AG08395 (cell line): ENCODE measurements around the gene LUZP2.

Source experiments
- DNase-seq: peaks from one replicate; pipeline ENCODE4 v3.0.0; 2012; ENCODE audit warnings: mixed read lengths, low spot score

The LUZP2 gene

GRCh38 chr11:24635588-24636290 is 138.9 kb downstream of the LUZP2 start:
- DNase-seq = no peak

GRCh38 chr11:24636291-24636629 is 139.4 kb downstream of the LUZP2 start:
- no peak for DNase-seq

GRCh38 chr11:24637520-24637919 is 140.7 kb downstream of the LUZP2 start:
- DNase-seq = no peak

GRCh38 chr11:24642648-24643047 is 145.8 kb downstream of the LUZP2 start:
- no peak for DNase-seq

- no peak for DNase-seq
Measured at GRCh38 chr11:24645563-24645962, 148.7 kb downstream of the LUZP2 start.

- DNase-seq = no peak
Measured at GRCh38 chr11:24651873-24652272, 155.0 kb downstream of the LUZP2 start.

GRCh38 chr11:24653901-24654300 is 157.0 kb downstream of the LUZP2 start:
- no peak for DNase-seq

GRCh38 chr11:24661331-24661730 is 164.5 kb downstream of the LUZP2 start:
- DNase-seq = no peak

- no peak for DNase-seq
Measured at GRCh38 chr11:24664399-24664798, 167.5 kb downstream of the LUZP2 start.

- no peak for DNase-seq
Measured at GRCh38 chr11:24667353-24667968, 170.6 kb downstream of the LUZP2 start.

- no peak for DNase-seq
Measured at GRCh38 chr11:24678703-24679348, 182.0 kb downstream of the LUZP2 start.

GRCh38 chr11:24679821-24680351 is 183.0 kb downstream of the LUZP2 start:
- no peak for DNase-seq

GRCh38 chr11:24683583-24683982 is 186.7 kb downstream of the LUZP2 start:
- DNase-seq = no peak

- DNase-seq = no peak
Measured at GRCh38 chr11:24685821-24686220, 189.0 kb downstream of the LUZP2 start.

GRCh38 chr11:24687531-24688147 is 190.8 kb downstream of the LUZP2 start:
- DNase-seq = no peak

- no peak for DNase-seq
Measured at GRCh38 chr11:24688981-24689380, 192.1 kb downstream of the LUZP2 start.

GRCh38 chr11:24697522-24698111 is 200.8 kb downstream of the LUZP2 start:
- DNase-seq = no peak

GRCh38 chr11:24704716-24705115 is 207.9 kb downstream of the LUZP2 start:
- no peak for DNase-seq

- DNase-seq = no peak
Measured at GRCh38 chr11:24705474-24705873, 208.6 kb downstream of the LUZP2 start.

GRCh38 chr11:24708616-24709015 is 211.8 kb downstream of the LUZP2 start:
- DNase-seq = no peak

- no peak for DNase-seq
Measured at GRCh38 chr11:24709928-24710565, 213.2 kb downstream of the LUZP2 start.

- no peak for DNase-seq
Measured at GRCh38 chr11:24714601-24715000, 217.7 kb downstream of the LUZP2 start.
